Activated effector memory CD4-positive, alpha-beta T cell treated with anti-CD3 and anti-CD28 coated beads, Interleukin-2, amount 50 U/mL, for 16 hours (primary cell): ENCODE measurements around the gene SLC35B2.
A peak's percentile ranks its signal among the peaks of the same experiment; 100 is the strongest.

ENCODE experiments used
- DNase-seq: peaks from one replicate; pipeline ENCODE4 v3.0.0-alpha.2; 2020

SLC35B2 gene

GRCh38 chr6:44257025-44257752 is at the start of gene SLC35B2:
Gene SLC35B2, minus strand, starts transcription at chr6:44257528. Its CDS starts 118 bp downstream, at chr6:44257410.
- DNase-seq: peak; percentile 88

GRCh38 chr6:44306710-44307109 is 49.4 kb upstream of the SLC35B2 start:
- no peak for DNase-seq

- DNase-seq: no peak
These were observed 47.9 kb upstream of the SLC35B2 start for GRCh38 chr6:44305200-44305725.

- DNase-seq: peak; percentile 79
These were observed 47.2 kb upstream of the SLC35B2 start for GRCh38 chr6:44304282-44305199.

GRCh38 chr6:44303842-44304241 is 46.5 kb upstream of the SLC35B2 start:
- no peak for DNase-seq

GRCh38 chr6:44302856-44303255 is 45.5 kb upstream of the SLC35B2 start:
- no peak for DNase-seq

- peak; percentile 17 for DNase-seq
These were observed 44.6 kb upstream of the SLC35B2 start for GRCh38 chr6:44301782-44302564.

GRCh38 chr6:44301106-44301505 is 43.8 kb upstream of the SLC35B2 start:
- no peak for DNase-seq

- peak; percentile 58 for DNase-seq
These were observed 43.0 kb upstream of the SLC35B2 start for GRCh38 chr6:44300292-44300823.

GRCh38 chr6:44298864-44299263 is 41.5 kb upstream of the SLC35B2 start:
- DNase-seq: no peak

- DNase-seq: peak; percentile 51
These were observed 40.9 kb upstream of the SLC35B2 start for GRCh38 chr6:44298055-44298803.

- peak; percentile 80 for DNase-seq
These were observed 40.0 kb upstream of the SLC35B2 start for GRCh38 chr6:44297063-44298038.

GRCh38 chr6:44294832-44295791 is 37.8 kb upstream of the SLC35B2 start:
- no peak for DNase-seq

- DNase-seq: no peak
These were observed 35.5 kb upstream of the SLC35B2 start for GRCh38 chr6:44292661-44293365.

GRCh38 chr6:44291841-44292240 is 34.5 kb upstream of the SLC35B2 start:
- no peak for DNase-seq

GRCh38 chr6:44289726-44290260 is 32.5 kb upstream of the SLC35B2 start:
- no peak for DNase-seq

GRCh38 chr6:44286747-44287146 is 29.4 kb upstream of the SLC35B2 start:
- DNase-seq: no peak

- no peak for DNase-seq
These were observed 28.9 kb upstream of the SLC35B2 start for GRCh38 chr6:44286285-44286565.
